Endothelial cell (in vitro differentiated cells): Measurements from ENCODE around the gene FGF16. TPM values are rescaled to one million over a fixed set of nuclear protein-coding genes. Genes with fewer than 3 reads are reported as not detected.

Experiments
- DNase-seq: peaks from one replicate; pipeline ENCODE4 v3.0.0; 2021; ENCODE audit warnings: low spot score
- H3K27ac Mint-ChIP-seq: one replicate; pipeline ENCODE4 v1.8.0; 2021; ENCODE audit warnings: mixed read lengths, inconsistent platforms; ENCODE audit not compliant: unreplicated experiment
- H3K27me3 Mint-ChIP-seq: one replicate; pipeline ENCODE4 v1.8.0; 2021; ENCODE audit warnings: mild to moderate bottlenecking, moderate library complexity, mixed read lengths, inconsistent platforms; ENCODE audit not compliant: unreplicated experiment
- H3K36me3 Mint-ChIP-seq: one replicate; pipeline ENCODE4 v1.8.0; 2021; ENCODE audit warnings: mild to moderate bottlenecking, low read depth, mixed read lengths, inconsistent platforms; ENCODE audit not compliant: unreplicated experiment
- H3K4me1 Mint-ChIP-seq: one replicate; pipeline ENCODE4 v1.8.0; 2021; ENCODE audit warnings: mild to moderate bottlenecking, mixed read lengths, inconsistent platforms; ENCODE audit not compliant: unreplicated experiment
- H3K4me3 Mint-ChIP-seq: one replicate; pipeline ENCODE4 v1.8.0; 2021; ENCODE audit warnings: mild to moderate bottlenecking, mixed read lengths, inconsistent platforms; ENCODE audit not compliant: unreplicated experiment
- H3K9me3 Mint-ChIP-seq: one replicate; pipeline ENCODE4 v1.8.0; 2021; ENCODE audit warnings: mixed read lengths, inconsistent platforms; ENCODE audit not compliant: unreplicated experiment
- CTCF ChIP-seq: fragments of 200-600 bp; sonication (generic); IDR thresholded peaks from one replicate; pipeline ENCODE4 v1.5.0; 2021; ENCODE audit warnings: antibody characterized with exemption; ENCODE audit not compliant: unreplicated experiment
- total RNA-seq: library from RNA; stranded (reverse); fragmentation: NEBNext Ultra II Directional; extraction: Animal tissue kit (Norgen Biotek cat#: 25700); gene quantifications from one replicate; pipeline ENCODE4 v1.2.1, GENCODE V29; 2021; ENCODE audit not compliant: unreplicated experiment

FGF16 gene
- total RNA-seq, 1 donor from 2014 or later: 2.1 TPM

GRCh38 chrX:77436682-77437081 is 10.5 kb upstream of the FGF16 start:
- no peak for DNase-seq
- H3K4me1 Mint-ChIP-seq: peaks cover 5% of the 10 kb centered on the region
- no peak overlapping the region for H3K4me3 Mint-ChIP-seq
- no peak overlapping the region for H3K27ac Mint-ChIP-seq
- TF ChIP-seq CTCF: no peak
- H3K36me3 Mint-ChIP-seq: no peaks in the 10 kb centered on the region
- no peaks in the 10 kb centered on the region for H3K9me3 Mint-ChIP-seq
- no peaks in the 10 kb centered on the region for H3K27me3 Mint-ChIP-seq

- no peak overlapping the region for H3K4me3 Mint-ChIP-seq
- no peaks in the 10 kb centered on the region for H3K36me3 Mint-ChIP-seq
- no peak overlapping the region for H3K27ac Mint-ChIP-seq
- H3K4me1 Mint-ChIP-seq: peaks cover 17% of the 10 kb centered on the region
- no peak for DNase-seq
- H3K27me3 Mint-ChIP-seq: no peaks in the 10 kb centered on the region
- no peak for TF ChIP-seq CTCF
- no peaks in the 10 kb centered on the region for H3K9me3 Mint-ChIP-seq
These were observed 6.9 kb upstream of the FGF16 start for GRCh38 chrX:77440330-77440729.

- no peaks in the 10 kb centered on the region for H3K36me3 Mint-ChIP-seq
- no peak overlapping the region for H3K27ac Mint-ChIP-seq
- DNase-seq: no peak
- H3K4me1 Mint-ChIP-seq: peaks cover 17% of the 10 kb centered on the region
- H3K4me3 Mint-ChIP-seq: no peak overlapping the region
- H3K9me3 Mint-ChIP-seq: no peaks in the 10 kb centered on the region
- H3K27me3 Mint-ChIP-seq: no peaks in the 10 kb centered on the region
- no peak for TF ChIP-seq CTCF
These were observed 6.2 kb upstream of the FGF16 start for GRCh38 chrX:77441033-77441432.

GRCh38 chrX:77441479-77441878 is 5.7 kb upstream of the FGF16 start:
- Mint-ChIP-seq H3K27me3 (no peaks in the 10 kb centered on the region), H3K9me3 (no peaks in the 10 kb centered on the region), H3K27ac (no peak overlapping the region), H3K4me3 (no peak overlapping the region), H3K4me1 (peaks cover 17% of the 10 kb centered on the region), H3K36me3 (no peaks in the 10 kb centered on the region)
- no peak for TF ChIP-seq CTCF
- DNase-seq: no peak

- Mint-ChIP-seq H3K4me1 (peaks cover 17% of the 10 kb centered on the region), H3K27me3 (no peaks in the 10 kb centered on the region), H3K9me3 (no peaks in the 10 kb centered on the region), H3K36me3 (no peaks in the 10 kb centered on the region), H3K4me3 (no peak overlapping the region), H3K27ac (peak overlapping the region; percentile 75)
- no peak for TF ChIP-seq CTCF
- DNase-seq: no peak
These were observed 4.5 kb upstream of the FGF16 start for GRCh38 chrX:77442728-77443127.
